Measurements from ENCODE around the gene SLC6A9.

Gene SLC6A9

GRCh38 chr1:44025816-44026215, 5.4 kb downstream of the SLC6A9 start:
- peaks cover 8% of the 10 kb centered on the region for H3K4me1 ChIP-seq (ENCODE audit: insufficient read depth, low read length)
- H3K27me3 ChIP-seq (ENCODE audit: insufficient read depth, low read length) = no peaks in the 10 kb centered on the region
- no peak overlapping the region for H3K27ac ChIP-seq (ENCODE audit: low read depth, low read length)
- peaks cover 12% of the 10 kb centered on the region for H3K36me3 ChIP-seq (ENCODE audit: insufficient read depth, low read length)
- no peaks in the 10 kb centered on the region for H3K9me3 ChIP-seq (ENCODE audit: insufficient read depth, low read depth, low read length)
- H3K9ac ChIP-seq (ENCODE audit: low read depth, low read length) = no peak overlapping the region
- H3K4me3 ChIP-seq (ENCODE audit: low read length) = no peak overlapping the region
- WGBS = 81% methylated on average over 3 of the region's 3 CpGs

DNA sequence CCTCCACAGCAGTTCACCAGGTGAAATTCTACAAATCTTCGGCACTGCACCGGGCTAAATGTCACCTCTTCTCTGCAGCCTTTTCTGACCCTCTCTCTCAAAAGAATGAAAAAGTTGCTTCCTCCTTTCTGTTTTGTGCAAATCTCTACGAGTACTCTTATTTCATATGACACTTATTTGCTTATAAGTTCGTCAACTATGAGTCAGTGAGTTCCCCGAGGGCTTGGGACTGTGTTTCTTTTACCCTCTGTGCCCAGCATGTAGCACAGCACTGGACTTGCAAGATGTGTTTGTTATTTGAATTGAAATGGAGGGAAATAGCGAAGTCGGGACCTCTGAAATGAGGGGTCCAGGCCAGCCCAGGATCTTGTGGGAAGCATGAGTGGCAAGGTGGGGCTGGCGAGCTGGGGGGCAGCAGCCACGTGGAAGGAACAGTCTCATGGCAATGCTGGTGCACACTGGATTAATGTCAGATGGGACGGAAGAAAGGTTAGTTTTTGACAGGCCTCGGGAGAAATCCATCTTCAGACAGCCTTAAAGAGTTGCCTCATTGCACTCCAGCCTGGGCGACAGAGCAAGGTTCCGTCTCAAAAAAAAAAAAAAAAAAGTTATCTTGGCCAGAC, 6.2 kb downstream of the SLC6A9 start:
- Histone ChIP-seq H3K4me3 (ENCODE audit: low read length) (no peak overlapping the region), H3K27ac (ENCODE audit: low read depth, low read length) (no peak overlapping the region), H3K9ac (ENCODE audit: low read depth, low read length) (no peak overlapping the region), H3K4me1 (ENCODE audit: insufficient read depth, low read length) (peaks cover 8% of the 10 kb centered on the region), H3K9me3 (ENCODE audit: insufficient read depth, low read depth, low read length) (no peaks in the 10 kb centered on the region), H3K36me3 (ENCODE audit: insufficient read depth, low read length) (peaks cover 18% of the 10 kb centered on the region), H3K27me3 (ENCODE audit: insufficient read depth, low read length) (no peaks in the 10 kb centered on the region)
- 94% methylated on average over 13 of the region's 13 CpGs for WGBS

GRCh38 chr1:44024031-44024902, 7.0 kb downstream of the SLC6A9 start:
- no peak overlapping the region for H3K27ac ChIP-seq (ENCODE audit: low read depth, low read length)
- H3K27me3 ChIP-seq (ENCODE audit: insufficient read depth, low read length) = no peaks in the 10 kb centered on the region
- H3K4me3 ChIP-seq (ENCODE audit: low read length) = no peak overlapping the region
- no peak overlapping the region for H3K9ac ChIP-seq (ENCODE audit: low read depth, low read length)
- WGBS = 94% methylated on average over 14 of the region's 14 CpGs
- peaks cover 4% of the 10 kb centered on the region for H3K4me1 ChIP-seq (ENCODE audit: insufficient read depth, low read length)
- H3K36me3 ChIP-seq (ENCODE audit: insufficient read depth, low read length) = peaks cover 18% of the 10 kb centered on the region
- no peaks in the 10 kb centered on the region for H3K9me3 ChIP-seq (ENCODE audit: insufficient read depth, low read depth, low read length)

DNA sequence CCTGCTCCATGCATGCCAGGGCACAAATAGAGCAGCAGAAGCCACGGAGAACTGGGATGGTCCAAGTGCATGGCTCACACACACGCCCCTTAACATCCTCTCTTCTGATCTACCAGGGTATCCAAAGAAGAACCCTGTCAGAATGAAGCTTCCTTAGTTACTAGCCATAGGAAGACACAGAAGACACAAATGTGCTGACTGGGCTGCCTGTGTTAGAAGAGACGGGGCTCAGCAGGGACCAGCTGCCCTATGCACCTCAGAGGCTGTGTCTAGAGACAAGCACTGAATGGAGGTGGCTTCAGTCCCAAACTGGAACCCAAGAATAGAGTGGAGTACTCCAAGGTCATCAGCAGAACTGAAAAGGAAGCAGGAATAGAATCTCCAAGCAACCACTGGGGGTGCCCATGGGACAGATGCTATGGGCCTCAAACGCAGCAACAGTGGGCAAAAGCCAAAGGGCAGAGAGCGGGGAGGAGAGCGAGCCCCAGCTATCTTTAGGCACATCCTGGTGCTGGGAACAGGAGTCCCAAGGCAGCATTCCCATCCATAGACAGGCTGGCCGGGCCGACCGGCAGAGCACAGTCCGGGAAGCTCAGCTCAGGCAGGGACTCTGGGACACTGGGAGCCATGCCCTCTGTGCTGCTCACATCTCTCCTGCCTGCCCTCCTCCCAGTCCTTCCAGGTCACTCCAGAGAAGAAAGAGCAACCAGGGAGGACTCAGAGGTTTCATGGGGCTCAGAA, 9.5 kb downstream of the SLC6A9 start:
- Histone ChIP-seq H3K27me3 (ENCODE audit: insufficient read depth, low read length) (no peaks in the 10 kb centered on the region), H3K9ac (ENCODE audit: low read depth, low read length) (no peak overlapping the region), H3K36me3 (ENCODE audit: insufficient read depth, low read length) (peaks cover 22% of the 10 kb centered on the region), H3K4me1 (ENCODE audit: insufficient read depth, low read length) (peaks cover 3% of the 10 kb centered on the region; the same call in 1 of the 2 replicates), H3K27ac (ENCODE audit: low read depth, low read length) (no peak overlapping the region), H3K4me3 (ENCODE audit: low read length) (no peak overlapping the region), H3K9me3 (ENCODE audit: insufficient read depth, low read depth, low read length) (no peaks in the 10 kb centered on the region)
- 92% methylated on average over 10 of the region's 10 CpGs for WGBS

- Histone ChIP-seq H3K4me1 (ENCODE audit: insufficient read depth, low read length) (peaks cover 3% of the 10 kb centered on the region; the same call in 1 of the 2 replicates), H3K4me3 (ENCODE audit: low read length) (no peak overlapping the region), H3K36me3 (ENCODE audit: insufficient read depth, low read length) (peaks cover 22% of the 10 kb centered on the region), H3K9ac (ENCODE audit: low read depth, low read length) (no peak overlapping the region), H3K27ac (ENCODE audit: low read depth, low read length) (no peak overlapping the region), H3K27me3 (ENCODE audit: insufficient read depth, low read length) (no peaks in the 10 kb centered on the region), H3K9me3 (ENCODE audit: insufficient read depth, low read depth, low read length) (no peaks in the 10 kb centered on the region)
- 89% methylated on average over 8 of the region's 8 CpGs for WGBS
Observed at GRCh38 chr1:44021156-44021555, 10.1 kb downstream of the SLC6A9 start.

DNA sequence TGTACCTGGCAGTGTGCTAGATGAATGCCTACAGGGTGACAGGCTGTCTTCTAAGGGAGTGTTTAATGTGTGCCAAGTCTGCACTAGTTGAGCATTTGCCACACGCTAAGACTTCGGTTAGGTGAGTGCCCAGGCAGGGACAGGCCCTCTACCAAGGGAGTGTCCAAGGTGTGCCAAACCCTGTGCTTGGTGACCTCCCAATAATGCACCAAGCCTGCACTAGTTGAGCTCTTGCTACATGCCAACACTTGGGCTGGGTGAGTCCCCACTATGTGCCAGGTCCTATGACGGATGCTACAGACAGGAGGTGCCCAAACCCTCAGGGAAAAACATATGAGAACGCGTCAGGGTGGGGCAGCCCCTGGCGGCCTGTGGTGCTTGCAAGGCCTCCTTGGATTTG, 10.8 kb downstream of the SLC6A9 start:
- no peaks in the 10 kb centered on the region for H3K4me1 ChIP-seq (ENCODE audit: insufficient read depth, low read length)
- H3K9me3 ChIP-seq (ENCODE audit: insufficient read depth, low read depth, low read length) = no peaks in the 10 kb centered on the region
- H3K27me3 ChIP-seq (ENCODE audit: insufficient read depth, low read length) = no peaks in the 10 kb centered on the region
- 89% methylated on average over 6 of the region's 6 CpGs for WGBS
- no peak overlapping the region for H3K9ac ChIP-seq (ENCODE audit: low read depth, low read length)
- no peak overlapping the region for H3K27ac ChIP-seq (ENCODE audit: low read depth, low read length)
- H3K36me3 ChIP-seq (ENCODE audit: insufficient read depth, low read length) = peaks cover 22% of the 10 kb centered on the region
- no peak overlapping the region for H3K4me3 ChIP-seq (ENCODE audit: low read length)

- Histone ChIP-seq H3K36me3 (ENCODE audit: insufficient read depth, low read length) (peaks cover 22% of the 10 kb centered on the region), H3K9ac (ENCODE audit: low read depth, low read length) (no peak overlapping the region), H3K4me3 (ENCODE audit: low read length) (no peak overlapping the region), H3K4me1 (ENCODE audit: insufficient read depth, low read length) (no peaks in the 10 kb centered on the region), H3K27ac (ENCODE audit: low read depth, low read length) (no peak overlapping the region), H3K9me3 (ENCODE audit: insufficient read depth, low read depth, low read length) (no peaks in the 10 kb centered on the region), H3K27me3 (ENCODE audit: insufficient read depth, low read length) (no peaks in the 10 kb centered on the region)
- WGBS = 78% methylated on average over 13 of the region's 13 CpGs
Observed at GRCh38 chr1:44019466-44019948, 11.8 kb downstream of the SLC6A9 start.

- peaks cover 16% of the 10 kb centered on the region; the same call in 1 of the 2 replicates for H3K36me3 ChIP-seq (ENCODE audit: insufficient read depth, low read length)
- WGBS = 94% methylated on average over 17 of the region's 20 CpGs
- H3K9me3 ChIP-seq (ENCODE audit: insufficient read depth, low read depth, low read length) = no peaks in the 10 kb centered on the region
- H3K27me3 ChIP-seq (ENCODE audit: insufficient read depth, low read length) = no peaks in the 10 kb centered on the region
- H3K4me3 ChIP-seq (ENCODE audit: low read length) = no peak overlapping the region
- H3K27ac ChIP-seq (ENCODE audit: low read depth, low read length) = no peak overlapping the region
- peak overlapping the region; percentile 24; the same call in 1 of the 2 replicates for H3K9ac ChIP-seq (ENCODE audit: low read depth, low read length)
- H3K4me1 ChIP-seq (ENCODE audit: insufficient read depth, low read length) = no peaks in the 10 kb centered on the region
Observed at GRCh38 chr1:44016890-44017400, 14.3 kb downstream of the SLC6A9 start.

DNA sequence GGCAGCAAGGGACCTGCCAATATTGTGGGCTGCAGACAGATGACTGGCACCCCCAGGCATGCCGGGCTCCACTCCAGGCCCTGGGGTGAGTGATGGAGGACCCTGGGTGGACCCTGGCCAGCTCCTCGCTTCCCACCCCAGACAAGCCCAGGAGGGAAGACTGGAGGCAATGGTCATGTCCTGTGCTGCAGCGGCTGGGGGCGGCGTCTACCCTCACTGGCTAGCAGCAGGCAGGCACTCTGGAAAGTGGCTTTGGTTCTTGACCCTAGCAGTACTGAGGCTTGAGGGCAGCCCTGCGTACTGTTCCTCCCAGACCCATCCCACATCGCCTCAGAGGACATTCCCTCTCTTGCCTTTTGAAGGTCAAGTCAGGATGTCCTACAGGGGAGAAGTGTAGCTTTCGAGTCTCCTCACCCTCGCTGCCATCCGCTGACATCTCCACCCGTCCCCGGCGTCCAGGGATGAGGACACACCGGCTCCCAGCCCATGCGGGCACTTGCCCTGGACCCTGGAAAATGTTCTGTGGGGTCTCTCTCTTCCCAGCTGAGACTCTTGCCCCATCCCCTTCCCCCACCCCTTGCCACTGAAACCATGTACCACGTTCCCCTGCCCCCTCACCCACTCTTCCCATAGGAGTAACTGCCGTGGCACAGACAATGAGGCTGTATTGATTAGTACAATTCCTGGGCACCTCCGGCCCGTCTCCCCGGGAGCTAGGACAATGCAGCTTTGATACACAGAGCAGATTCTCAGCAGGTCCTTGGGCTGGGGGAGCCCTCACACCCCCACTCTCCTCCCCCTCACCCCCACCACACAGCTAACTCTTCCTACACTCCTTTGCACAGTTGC, 15.0 kb downstream of the SLC6A9 start:
- peaks cover 10% of the 10 kb centered on the region; the same call in 1 of the 2 replicates for H3K36me3 ChIP-seq (ENCODE audit: insufficient read depth, low read length)
- no peak overlapping the region for H3K9ac ChIP-seq (ENCODE audit: low read depth, low read length)
- 93% methylated on average over 20 of the region's 20 CpGs for WGBS
- 0 out of 2 replicates have a peak, but pooled peaks cover 5% of the 10 kb centered on the region for H3K4me1 ChIP-seq (ENCODE audit: insufficient read depth, low read length)
- H3K4me3 ChIP-seq (ENCODE audit: low read length) = no peak overlapping the region
- H3K9me3 ChIP-seq (ENCODE audit: insufficient read depth, low read depth, low read length) = no peaks in the 10 kb centered on the region
- H3K27me3 ChIP-seq (ENCODE audit: insufficient read depth, low read length) = no peaks in the 10 kb centered on the region
- H3K27ac ChIP-seq (ENCODE audit: low read depth, low read length) = no peak overlapping the region

- H3K27me3 ChIP-seq (ENCODE audit: insufficient read depth, low read length) = no peaks in the 10 kb centered on the region
- no peak overlapping the region for H3K9ac ChIP-seq (ENCODE audit: low read depth, low read length)
- 83% methylated on average over 3 of the region's 3 CpGs for WGBS
- peaks cover 5% of the 10 kb centered on the region; the same call in 1 of the 2 replicates for H3K36me3 ChIP-seq (ENCODE audit: insufficient read depth, low read length)
- 0 out of 2 replicates have a peak, but pooled peaks cover 5% of the 10 kb centered on the region for H3K4me1 ChIP-seq (ENCODE audit: insufficient read depth, low read length)
- no peaks in the 10 kb centered on the region for H3K9me3 ChIP-seq (ENCODE audit: insufficient read depth, low read depth, low read length)
- H3K27ac ChIP-seq (ENCODE audit: low read depth, low read length) = no peak overlapping the region
- H3K4me3 ChIP-seq (ENCODE audit: low read length) = no peak overlapping the region
Observed at GRCh38 chr1:44015206-44015605, 16.1 kb downstream of the SLC6A9 start.
